Gastroesophageal sphincter (tissue), 3 donors: ENCODE data around the gene KRT31.

Source experiments
- EP300 ChIP-seq: sonication (generic); formaldehyde crosslinking; IDR thresholded peaks from one replicate; pipeline ENCODE4 v1.6.1; 2017; ENCODE audit warnings: antibody characterized with exemption, mild to moderate bottlenecking
- POLR2A ChIP-seq, 2 donors: fragments of 450-650 bp; IDR thresholded peaks; one replicate each; pipeline ENCODE4 v1.6.1; 2017; ENCODE audit warnings: antibody characterized with exemption in 2 of 2, mild to moderate bottlenecking in 2 of 2, moderate library complexity in 1 of 2
- POLR2AphosphoS5 ChIP-seq: sonication (generic); formaldehyde crosslinking; IDR thresholded peaks from one replicate; pipeline ENCODE4 v1.6.1; 2017; ENCODE audit warnings: antibody characterized with exemption
- TF ChIP-seq, protein P1 (sequence below), 4 experiments: fragments of 200-600 bp in 2 of 4; fragments of 450-650 bp in 2 of 4; sonication (generic) in 1 of 4; IDR thresholded peaks; one replicate each; pipeline ENCODE4 v1.5.1; 2017 to 2019; ENCODE audit warnings: antibody characterized with exemption in 4 of 4, mild to moderate bottlenecking in 2 of 4, moderate library complexity in 2 of 4

DNA sequence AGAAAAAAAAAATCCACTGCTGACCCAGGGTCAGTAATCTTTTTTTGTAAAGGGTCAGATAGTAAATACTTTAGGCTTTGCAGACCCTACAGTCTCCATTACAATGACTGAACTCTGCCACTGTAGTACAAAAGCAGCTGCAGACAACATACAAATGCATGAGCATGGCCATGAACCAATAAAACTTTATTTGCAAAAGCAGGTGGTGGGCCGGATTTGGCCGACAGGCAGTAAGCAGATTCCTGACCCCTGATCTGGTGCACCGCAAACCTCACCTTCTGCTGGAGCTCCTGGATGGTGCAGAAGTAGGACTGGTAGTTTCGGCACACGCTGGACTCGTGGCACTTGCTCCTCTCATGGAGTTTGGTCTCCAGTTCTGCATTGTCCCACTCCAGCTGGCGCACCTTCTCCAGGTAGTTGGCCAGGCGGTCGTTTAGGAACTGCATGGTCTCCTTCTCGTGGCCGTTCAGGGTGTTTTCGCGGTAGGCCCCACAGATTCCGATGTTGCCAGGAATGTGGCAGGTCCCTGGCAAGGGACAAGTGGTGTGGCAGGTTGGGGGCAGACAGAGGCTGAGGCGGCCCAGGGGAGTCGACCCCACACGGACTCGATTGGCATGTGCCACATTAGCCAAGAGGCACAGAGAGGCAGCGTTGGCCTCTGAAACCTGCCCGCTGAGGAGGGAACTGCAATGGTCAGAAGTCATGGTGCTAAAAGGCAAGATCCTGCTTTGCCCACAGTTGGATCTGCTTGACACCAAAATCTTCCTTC lies 13.8 kb upstream of the KRT31 start:
- TF ChIP-seq POLR2A (IDR thresholded peaks at IDR 0.05), result no peak
- TF ChIP-seq, protein P1, sequence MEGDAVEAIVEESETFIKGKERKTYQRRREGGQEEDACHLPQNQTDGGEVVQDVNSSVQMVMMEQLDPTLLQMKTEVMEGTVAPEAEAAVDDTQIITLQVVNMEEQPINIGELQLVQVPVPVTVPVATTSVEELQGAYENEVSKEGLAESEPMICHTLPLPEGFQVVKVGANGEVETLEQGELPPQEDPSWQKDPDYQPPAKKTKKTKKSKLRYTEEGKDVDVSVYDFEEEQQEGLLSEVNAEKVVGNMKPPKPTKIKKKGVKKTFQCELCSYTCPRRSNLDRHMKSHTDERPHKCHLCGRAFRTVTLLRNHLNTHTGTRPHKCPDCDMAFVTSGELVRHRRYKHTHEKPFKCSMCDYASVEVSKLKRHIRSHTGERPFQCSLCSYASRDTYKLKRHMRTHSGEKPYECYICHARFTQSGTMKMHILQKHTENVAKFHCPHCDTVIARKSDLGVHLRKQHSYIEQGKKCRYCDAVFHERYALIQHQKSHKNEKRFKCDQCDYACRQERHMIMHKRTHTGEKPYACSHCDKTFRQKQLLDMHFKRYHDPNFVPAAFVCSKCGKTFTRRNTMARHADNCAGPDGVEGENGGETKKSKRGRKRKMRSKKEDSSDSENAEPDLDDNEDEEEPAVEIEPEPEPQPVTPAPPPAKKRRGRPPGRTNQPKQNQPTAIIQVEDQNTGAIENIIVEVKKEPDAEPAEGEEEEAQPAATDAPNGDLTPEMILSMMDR (IDR thresholded peaks at IDR 0.05), result no peak
- no peak for TF ChIP-seq EP300
- TF ChIP-seq POLR2AphosphoS5, result no peak
